Measurements from ENCODE around the gene PRKG1. TPM values are rescaled to one million over a fixed set of nuclear protein-coding genes. Genes with fewer than 3 reads are reported as not detected.

The PRKG1 gene
- total and polyA plus RNA-seq, 2 of the 4 experiments (the other 2 are of a cell fraction): 3.5 to 18.3 TPM

GRCh38 chr10:51527522-51528219, 453.4 kb downstream of the PRKG1 start:
- ATAC-seq (ENCODE audit: low read depth): no peak
- Histone ChIP-seq H2BK120ac (ENCODE audit: low read depth, low read length) (no peak overlapping the region), H3K4ac (ENCODE audit: low read depth, low read length) (no peak overlapping the region), H4K5ac (ENCODE audit: low read depth, low read length) (no peak overlapping the region), H2AK9ac (replicated peaks; ENCODE audit: low read depth, low read length, poor library complexity) (no peak overlapping the region), H2BK15ac (ENCODE audit: low read depth, low read length) (no peak overlapping the region), H3K9ac (ENCODE audit: low read depth, low read length) (no peak overlapping the region), H4K91ac (ENCODE audit: insufficient read depth, low read depth, low read length) (no peak overlapping the region), H3K18ac (ENCODE audit: low read depth, low read length) (no peak overlapping the region), H3K36me3 (ENCODE audit: control insufficient read depth, insufficient read depth, low read length) (no peaks in the 10 kb centered on the region), H2BK5ac (ENCODE audit: low read depth, low read length, poor library complexity, severe bottlenecking) (no peak overlapping the region), H3K27me3 (ENCODE audit: control insufficient read depth, insufficient read depth, low read length) (no peaks in the 10 kb centered on the region), H3K9me1 (ENCODE audit: insufficient read depth, low read length) (no peaks in the 10 kb centered on the region), H2AK5ac (ENCODE audit: low read depth, low read length) (no peak overlapping the region), H3K4me2 (ENCODE audit: low read depth, low read length) (no peak overlapping the region), H2AFZ (replicated peaks; ENCODE audit: low read length, poor library complexity) (no peak overlapping the region), H3K4me3 (ENCODE audit: insufficient read depth, low read depth, low read length) (no peak overlapping the region), H3K23ac (ENCODE audit: low read depth, low read length) (no peak overlapping the region), H4K8ac (ENCODE audit: low read depth in 2 of 2, low read length in 2 of 2) (no peak overlapping the region), H3K27ac (ENCODE audit: insufficient read depth, low read length) (no peak overlapping the region), H3K56ac (ENCODE audit: extremely low read depth, insufficient read depth, low read length) (no peak overlapping the region), H3K14ac (replicated peaks; ENCODE audit: low read depth, low read length) (no peak overlapping the region), H2BK20ac (ENCODE audit: low read depth, low read length) (no peak overlapping the region), H3K9me3 (ENCODE audit: control insufficient read depth, insufficient read depth, low read length) (no peaks in the 10 kb centered on the region), H4K20me1 (ENCODE audit: insufficient read depth, low read length) (no peaks in the 10 kb centered on the region; the same call in none of the 2 replicates), H3K4me1 (ENCODE audit: control insufficient read depth, insufficient read depth, low read length) (peaks cover 6% of the 10 kb centered on the region), H3K79me1 (ENCODE audit: low read depth in 1 of 2, low read length in 2 of 2) (peaks cover 0 to 11% of the 10 kb centered on the region in 2 experiments; a peak in 2 of 4 replicates)
- CTCF ChIA-PET: interaction anchor here (0.7 kb wide), 1 partner anchor 1123 kb away, joined by 3 read pairs; no protein-coding TSS in a partner anchor
- BruUV-seq (replicated peaks): no TSS peak
- TF ChIP-seq RAD21 (IDR thresholded peaks at IDR 0.05; ENCODE audit: low read length) (no peak), MXI1 (IDR thresholded peaks at IDR 0.05; ENCODE audit: borderline replicate concordance, low read depth, low read length) (no peak), SMC3 (IDR thresholded peaks at IDR 0.05; ENCODE audit: low read depth, low read length) (no peak), FOS (IDR thresholded peaks at IDR 0.05; ENCODE audit: low read depth, low read length) (no peak), MAZ (IDR thresholded peaks at IDR 0.05; ENCODE audit: borderline replicate concordance, low read depth, low read length) (no peak), BHLHE40 (IDR thresholded peaks at IDR 0.05; ENCODE audit: low read depth, low read length) (no peak), MAFK (IDR thresholded peaks at IDR 0.05; ENCODE audit: low read depth, low read length) (no peak), CHD1 (IDR thresholded peaks at IDR 0.05; ENCODE audit: low read depth, low read length) (no peak)
- dilution Hi-C loops (cut with HindIII; ENCODE audit: low sequenced_read_pairs, unreplicated experiment): no loop called here
- no CpG with 5 or more reads among the region's 11 CpGs for WGBS, 2 experiments (ENCODE audit: extremely low coverage in 2 of 2, insufficient read length in 1 of 2)
- POLR2A ChIA-PET (ENCODE audit: unreplicated experiment): interaction anchor here (0.7 kb wide), 1 partner anchor 116 kb away, joined by 9 read pairs; no protein-coding TSS in a partner anchor
- DNase-seq: no peak
- in situ Hi-C loops (cut with MboI; ENCODE audit: low sequenced_read_pairs): no loop called here
- intact Hi-C loops (cut with micrococcal nuclease): loop anchor here (10.0 kb wide), 2 partner anchors 437 to 463 kb away; no protein-coding TSS in a partner anchor
